ENCODE results near the gene AEBP2. TPM values are rescaled to one million over a fixed set of nuclear protein-coding genes. Genes with fewer than 3 reads are reported as not detected.
"Not testable (repeated sequence)": the region's sequence is repeated elsewhere in the genome, so short reads cannot be mapped to it uniquely, and the experiment has no call there.

AEBP2 gene
- total and polyA plus RNA-seq, 4 experiments from 2014 or later, result 5.3 to 61.6 (median 36.9) TPM

DNA sequence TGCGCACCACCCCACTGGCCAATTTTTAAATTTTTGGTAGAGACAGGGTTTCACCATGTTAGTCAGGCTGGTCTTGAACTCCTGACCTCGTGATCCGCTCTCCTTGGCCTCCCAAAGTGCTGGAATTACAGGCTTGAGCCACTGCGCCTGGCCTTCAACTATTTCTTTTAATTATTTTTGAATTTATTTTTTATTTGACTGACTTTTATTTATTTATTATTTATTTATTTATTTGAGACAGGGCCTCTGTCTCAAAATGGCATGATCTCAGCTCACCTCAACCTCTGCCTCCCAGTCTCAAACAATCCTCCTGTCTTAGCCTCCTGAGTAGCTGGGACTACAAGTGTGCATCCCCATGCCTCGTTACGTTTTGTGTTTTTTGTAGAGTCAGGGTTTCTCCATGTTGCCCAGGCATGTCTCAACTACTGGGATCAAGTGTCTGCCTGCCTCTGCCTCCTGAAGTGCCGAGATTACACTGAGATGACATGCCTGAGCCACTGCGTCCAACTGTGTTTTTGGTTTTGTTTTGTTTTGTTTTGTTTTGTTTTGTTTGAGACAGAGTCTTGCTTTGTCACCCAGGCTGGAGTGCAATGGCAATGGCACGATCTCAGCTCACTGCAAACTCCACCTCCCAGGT is 38.5 kb upstream of the AEBP2 start:
- peaks cover 7 to 16% (median 8%) of the 10 kb centered on the region in 4 donors for H3K4me1 Mint-ChIP-seq
- DNase-seq; H3K9me3 ChIP-seq (ENCODE audit: control insufficient read depth in 1 of 2, low read length in 2 of 2); POLR2A ChIA-PET (ENCODE audit: partially characterized antibody); H3K27ac Mint-ChIP-seq; H3K4me3 ChIP-seq (ENCODE audit: low read length in 2 of 2); H3K27me3 Mint-ChIP-seq; H3K27ac ChIP-seq (ENCODE audit: low read depth, low read length); CTCF ChIA-PET (ENCODE audit: partially characterized antibody); intact Hi-C loops (cut with micrococcal nuclease); H3K36me3 Mint-ChIP-seq; H3K27me3 ChIP-seq (ENCODE audit: insufficient read depth, low read length); H3K9me3 Mint-ChIP-seq; H3K4me3 Mint-ChIP-seq; H3K4me1 ChIP-seq (ENCODE audit: insufficient read depth, low read length); H3K36me3 ChIP-seq (ENCODE audit: insufficient read depth, low read length): not testable (repeated sequence)

DNA sequence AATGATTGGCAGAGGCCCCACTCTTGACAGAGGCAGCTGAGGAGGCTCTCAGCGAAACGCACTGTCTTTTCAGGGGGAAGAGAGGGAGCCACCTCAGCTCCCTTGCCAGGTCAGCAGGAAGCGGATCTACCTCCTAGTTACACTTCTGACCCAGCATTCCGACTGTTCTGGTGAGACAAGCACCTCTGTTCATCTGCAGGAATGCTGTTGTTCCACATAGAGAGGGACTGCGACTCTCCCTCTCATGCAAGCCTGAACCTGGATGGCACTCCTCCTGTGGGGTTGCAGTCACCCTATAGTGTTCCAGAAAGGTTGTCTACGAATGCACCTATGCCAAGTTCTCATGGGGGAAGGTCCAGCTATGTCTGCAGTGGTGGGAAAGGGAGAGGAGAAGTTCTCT is 37.1 kb upstream of the AEBP2 start:
- peaks cover 0 to 3% (median 0%) of the 10 kb centered on the region in 8 donors for H3K9me3 Mint-ChIP-seq
- Histone ChIP-seq H3K27me3 (ENCODE audit: insufficient read depth, low read length) (no peaks in the 10 kb centered on the region), H3K27ac (ENCODE audit: low read depth, low read length) (no peak overlapping the region), H3K9me3 (ENCODE audit: control insufficient read depth in 1 of 2, low read length in 2 of 2) (no peaks in the 10 kb centered on the region), H3K4me3 (ENCODE audit: low read length in 2 of 2) (no peak overlapping the region), H3K36me3 (ENCODE audit: insufficient read depth, low read length) (no peaks in the 10 kb centered on the region), H3K4me1 (ENCODE audit: insufficient read depth, low read length) (peaks cover 9% of the 10 kb centered on the region)
- POLR2A ChIA-PET (ENCODE audit: partially characterized antibody), result no interaction called here
- no peaks in the 10 kb centered on the region for H3K36me3 Mint-ChIP-seq
- no peak for DNase-seq
- no peak overlapping the region for H3K27ac Mint-ChIP-seq
- no peaks in the 10 kb centered on the region for H3K27me3 Mint-ChIP-seq
- peaks cover 7 to 16% (median 8%) of the 10 kb centered on the region in 4 donors for H3K4me1 Mint-ChIP-seq
- intact Hi-C loops (cut with micrococcal nuclease), result no loop called here
- no peak overlapping the region for H3K4me3 Mint-ChIP-seq
- CTCF ChIA-PET (ENCODE audit: partially characterized antibody), result no interaction called here

DNA sequence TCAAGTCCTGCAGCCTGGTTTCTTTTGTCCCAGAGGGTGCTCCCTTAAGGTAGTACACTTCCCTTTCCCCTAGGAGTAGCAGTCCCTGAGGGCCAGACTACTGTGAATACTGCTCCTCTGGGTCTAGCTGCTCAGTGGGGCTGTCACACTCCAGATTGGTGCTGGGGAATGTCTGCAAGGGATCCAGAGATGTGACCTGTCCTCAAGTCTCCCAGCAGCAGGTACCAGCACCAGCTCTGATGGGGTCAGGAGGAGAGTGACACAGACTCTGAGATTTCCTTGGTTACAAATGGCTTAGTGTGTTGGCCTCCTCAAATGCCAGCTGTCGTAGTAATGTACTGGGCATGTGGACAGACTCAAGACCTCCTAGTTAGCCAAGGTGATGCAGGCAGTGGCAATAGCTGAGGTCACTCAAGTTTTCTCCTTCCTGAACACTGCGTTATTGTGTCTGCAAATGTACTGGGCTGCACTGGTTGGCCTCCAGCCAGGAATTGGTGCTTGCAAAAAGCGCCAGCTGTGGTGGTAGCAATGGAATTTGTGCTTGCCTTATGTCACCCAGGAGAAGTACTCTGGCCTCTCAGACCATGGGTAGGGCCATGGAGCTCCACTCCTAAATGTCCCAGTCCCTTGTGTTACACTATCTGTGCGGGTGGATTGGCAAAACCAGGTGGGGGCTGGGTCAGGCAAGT is 36.4 kb upstream of the AEBP2 start:
- POLR2A ChIA-PET (ENCODE audit: partially characterized antibody), result no interaction called here
- no peak overlapping the region for H3K4me3 Mint-ChIP-seq
- no peak overlapping the region for H3K27ac Mint-ChIP-seq

DNA sequence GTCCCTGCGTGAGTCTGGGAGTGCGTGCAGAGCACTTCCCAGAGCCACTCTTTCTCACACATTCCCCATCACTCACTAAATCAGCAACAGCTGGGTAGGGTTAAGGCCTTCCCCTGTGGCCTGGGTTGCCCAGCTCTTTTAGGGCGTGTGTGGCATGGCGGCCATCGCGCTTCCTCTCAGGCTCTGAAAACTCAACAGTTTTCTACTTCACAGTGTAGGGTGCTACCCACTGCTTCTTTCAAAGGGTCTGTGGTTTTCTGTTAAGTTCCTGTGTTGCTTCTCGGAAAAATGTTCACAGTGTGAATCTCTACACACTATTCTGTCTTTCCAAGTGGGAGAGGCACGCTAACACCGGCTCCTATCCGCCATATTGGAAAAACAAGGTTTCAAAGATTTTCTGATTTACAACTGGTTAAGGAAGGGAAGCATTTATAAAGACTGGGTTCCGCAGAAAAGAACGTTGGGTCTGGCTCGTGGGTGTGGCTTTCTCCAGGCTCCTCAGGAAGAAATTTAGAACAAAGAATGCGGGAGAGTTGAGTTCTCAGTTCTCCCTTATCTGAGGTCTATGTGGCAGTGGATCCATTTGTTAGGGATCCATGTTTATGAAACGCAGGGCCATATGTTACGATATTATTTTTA is 34.9 kb upstream of the AEBP2 start:
- peak overlapping the region in 7 of 8 donors; percentile 4 to 68 (median 61) for H3K4me3 Mint-ChIP-seq
- CTCF ChIA-PET (ENCODE audit: partially characterized antibody), result no interaction called here
- no peaks in the 10 kb centered on the region for H3K27me3 ChIP-seq (ENCODE audit: insufficient read depth, low read length)
- intact Hi-C loops (cut with micrococcal nuclease), result no loop called here
- H3K4me1 Mint-ChIP-seq, result peaks cover 7 to 16% (median 8%) of the 10 kb centered on the region in 4 donors
- H3K27me3 Mint-ChIP-seq, result no peaks in the 10 kb centered on the region
- no peak overlapping the region for H3K4me3 ChIP-seq (ENCODE audit: low read length in 2 of 2)
- POLR2A ChIA-PET (ENCODE audit: partially characterized antibody), result no interaction called here
- H3K4me1 ChIP-seq (ENCODE audit: insufficient read depth, low read length), result peaks cover 9% of the 10 kb centered on the region
- peak overlapping the region in 6 of 7 donors; percentile 60 to 80 (median 70) for H3K27ac Mint-ChIP-seq
- H3K9me3 Mint-ChIP-seq, result peaks cover 0 to 3% (median 0%) of the 10 kb centered on the region in 8 donors
- no peaks in the 10 kb centered on the region for H3K36me3 Mint-ChIP-seq
- peak in 4 of 5 donors; percentile 4 to 20 (median 10) for DNase-seq
- H3K36me3 ChIP-seq (ENCODE audit: insufficient read depth, low read length), result no peaks in the 10 kb centered on the region
- no peaks in the 10 kb centered on the region for H3K9me3 ChIP-seq (ENCODE audit: control insufficient read depth in 1 of 2, low read length in 2 of 2)
- H3K27ac ChIP-seq (ENCODE audit: low read depth, low read length), result no peak overlapping the region

More for the DNA sequence above, 36.4 kb upstream of the AEBP2 start:
- peaks cover 0 to 3% (median 0%) of the 10 kb centered on the region in 8 donors for H3K9me3 Mint-ChIP-seq
- peaks cover 7 to 16% (median 8%) of the 10 kb centered on the region in 4 donors for H3K4me1 Mint-ChIP-seq
- no peaks in the 10 kb centered on the region for H3K9me3 ChIP-seq (ENCODE audit: control insufficient read depth in 1 of 2, low read length in 2 of 2)
- H3K36me3 ChIP-seq (ENCODE audit: insufficient read depth, low read length), result no peaks in the 10 kb centered on the region
- intact Hi-C loops (cut with micrococcal nuclease), result no loop called here
- H3K27me3 Mint-ChIP-seq, result no peaks in the 10 kb centered on the region
- no peaks in the 10 kb centered on the region for H3K27me3 ChIP-seq (ENCODE audit: insufficient read depth, low read length)
- CTCF ChIA-PET (ENCODE audit: partially characterized antibody), result no interaction called here
- no peak overlapping the region for H3K27ac ChIP-seq (ENCODE audit: low read depth, low read length)
- DNase-seq, result no peak
- no peak overlapping the region for H3K4me3 ChIP-seq (ENCODE audit: low read length in 2 of 2)
- peaks cover 9% of the 10 kb centered on the region for H3K4me1 ChIP-seq (ENCODE audit: insufficient read depth, low read length)
- H3K36me3 Mint-ChIP-seq, result no peaks in the 10 kb centered on the region

- Histone ChIP-seq H3K4me3 (ENCODE audit: low read length in 2 of 2) (no peak overlapping the region), H3K27me3 (ENCODE audit: insufficient read depth, low read length) (no peaks in the 10 kb centered on the region), H3K27ac (ENCODE audit: low read depth, low read length) (no peak overlapping the region), H3K9me3 (ENCODE audit: control insufficient read depth in 1 of 2, low read length in 2 of 2) (no peaks in the 10 kb centered on the region), H3K36me3 (ENCODE audit: insufficient read depth, low read length) (no peaks in the 10 kb centered on the region), H3K4me1 (ENCODE audit: insufficient read depth, low read length) (peaks cover 3% of the 10 kb centered on the region)
- H3K4me3 Mint-ChIP-seq, result no peak overlapping the region
- H3K27me3 Mint-ChIP-seq, result no peaks in the 10 kb centered on the region
- peaks cover 0 to 3% (median 0%) of the 10 kb centered on the region in 8 donors for H3K9me3 Mint-ChIP-seq
- intact Hi-C loops (cut with micrococcal nuclease), result no loop called here
- POLR2A ChIA-PET (ENCODE audit: partially characterized antibody), result no interaction called here
- no peak for DNase-seq
- H3K27ac Mint-ChIP-seq, result peak overlapping the region in 2 of 7 donors; percentile 10 to 22
- H3K36me3 Mint-ChIP-seq, result no peaks in the 10 kb centered on the region
- CTCF ChIA-PET (ENCODE audit: partially characterized antibody), result interaction anchor here (1.2 to 1.4 kb wide), 2 partner anchors 10 to 121 kb away, joined by 3 read pairs; no protein-coding TSS in a partner anchor
- H3K4me1 Mint-ChIP-seq, result peaks cover 2 to 4% (median 3%) of the 10 kb centered on the region in 4 donors
Measured at GRCh38 chr12:19409376-19409775, 29.9 kb upstream of the AEBP2 start.

DNA sequence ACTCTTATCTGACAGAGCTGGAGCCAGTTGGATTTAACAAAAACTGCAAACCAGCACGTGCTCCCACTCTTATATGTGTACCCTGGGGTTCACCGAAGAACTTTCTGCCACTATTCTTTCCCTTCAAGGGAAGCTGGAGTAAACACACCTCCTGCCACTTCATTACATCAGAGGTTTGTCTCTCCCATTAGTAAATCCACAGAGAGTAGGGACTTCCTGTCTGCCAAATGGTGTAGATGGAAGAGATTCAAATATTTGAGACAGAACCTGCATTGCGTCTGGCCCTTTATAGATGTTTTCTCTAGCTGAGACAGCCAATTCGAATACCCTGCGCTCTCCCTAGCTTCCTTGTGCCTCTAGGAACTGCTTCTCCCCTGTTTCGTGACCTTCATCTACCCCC is 29.1 kb upstream of the AEBP2 start:
- CTCF ChIA-PET (ENCODE audit: partially characterized antibody), result interaction anchor here (1.2 to 1.4 kb wide), 2 partner anchors 11 to 121 kb away, joined by 3 read pairs; no protein-coding TSS in a partner anchor

GRCh38 chr12:19410629-19411185 is 28.6 kb upstream of the AEBP2 start:
- H3K4me3 Mint-ChIP-seq, result no peak overlapping the region
- no peaks in the 10 kb centered on the region for H3K36me3 Mint-ChIP-seq
- CTCF ChIA-PET (ENCODE audit: partially characterized antibody), result interaction anchor here (1.1 to 1.2 kb wide), 2 partner anchors 122 kb away, joined by 3 to 4 read pairs; no protein-coding TSS in a partner anchor
- intact Hi-C loops (cut with micrococcal nuclease), result no loop called here
- H3K9me3 Mint-ChIP-seq, result peaks cover 0 to 3% (median 0%) of the 10 kb centered on the region in 8 donors
- DNase-seq, result no peak
- no peaks in the 10 kb centered on the region for H3K27me3 ChIP-seq (ENCODE audit: insufficient read depth, low read length)
- no peak overlapping the region for H3K27ac Mint-ChIP-seq
- H3K4me1 Mint-ChIP-seq, result no peaks in the 10 kb centered on the region
- H3K27ac ChIP-seq (ENCODE audit: low read depth, low read length), result no peak overlapping the region
- no peak overlapping the region for H3K4me3 ChIP-seq (ENCODE audit: low read length in 2 of 2)
- H3K4me1 ChIP-seq (ENCODE audit: insufficient read depth, low read length), result no peaks in the 10 kb centered on the region
- POLR2A ChIA-PET (ENCODE audit: partially characterized antibody), result no interaction called here
- no peaks in the 10 kb centered on the region for H3K27me3 Mint-ChIP-seq
- H3K36me3 ChIP-seq (ENCODE audit: insufficient read depth, low read length), result no peaks in the 10 kb centered on the region
- H3K9me3 ChIP-seq (ENCODE audit: control insufficient read depth in 1 of 2, low read length in 2 of 2), result no peaks in the 10 kb centered on the region

More for the DNA sequence above, 29.1 kb upstream of the AEBP2 start:
- no peak for DNase-seq
- Mint-ChIP-seq H3K4me3 (no peak overlapping the region), H3K9me3 (peaks cover 0 to 3% (median 0%) of the 10 kb centered on the region in 8 donors), H3K4me1 (no peaks in the 10 kb centered on the region), H3K27me3 (no peaks in the 10 kb centered on the region), H3K36me3 (no peaks in the 10 kb centered on the region), H3K27ac (no peak overlapping the region)
- Histone ChIP-seq H3K36me3 (ENCODE audit: insufficient read depth, low read length) (no peaks in the 10 kb centered on the region), H3K4me3 (ENCODE audit: low read length in 2 of 2) (no peak overlapping the region), H3K4me1 (ENCODE audit: insufficient read depth, low read length) (no peaks in the 10 kb centered on the region), H3K9me3 (ENCODE audit: control insufficient read depth in 1 of 2, low read length in 2 of 2) (no peaks in the 10 kb centered on the region), H3K27me3 (ENCODE audit: insufficient read depth, low read length) (no peaks in the 10 kb centered on the region), H3K27ac (ENCODE audit: low read depth, low read length) (no peak overlapping the region)
- POLR2A ChIA-PET (ENCODE audit: partially characterized antibody), result no interaction called here
- intact Hi-C loops (cut with micrococcal nuclease), result no loop called here
